Measurements from ENCODE around the gene GPANK1. TPM values are rescaled to one million over a fixed set of nuclear protein-coding genes. Genes with fewer than 3 reads are reported as not detected.

Gene GPANK1
- total RNA-seq = 13.4 and 15.3 TPM in 2 replicates

GRCh38 chr6:31664790-31665500 is at the start of gene GPANK1:
Gene GPANK1 (minus strand): TSS chr6:31664997. CDS start chr6:31664478, 519 bp downstream.

GRCh38 chr6:31706599-31706998 is 41.8 kb upstream of the GPANK1 start, which contains the start of gene LY6G6F:
Gene LY6G6F (plus strand): TSS chr6:31706866. CDS start chr6:31706907, 41 bp downstream.

GRCh38 chr6:31702819-31703716 is 38.3 kb upstream of the GPANK1 start, which contains the start of gene ABHD16A:
Gene ABHD16A (minus strand): TSS chr6:31703324. CDS start chr6:31703281, 43 bp downstream.

GRCh38 chr6:31680226-31681134 is 15.7 kb upstream of the GPANK1 start, which contains the start of gene LY6G5C:
Gene LY6G5C (minus strand): TSS chr6:31681067. CDS start chr6:31680373, 694 bp downstream.

GRCh38 chr6:31669676-31670075 is 4.9 kb upstream of the GPANK1 start, which contains the start of gene LY6G5B:
Gene LY6G5B (plus strand): TSS chr6:31669976. CDS start chr6:31670951, 975 bp downstream.

GRCh38 chr6:31665501-31666336 is 922 bp upstream of the GPANK1 start, which contains the start of gene CSNK2B:
Gene CSNK2B (plus strand): TSS chr6:31666080. CDS start chr6:31666832, 752 bp downstream.

GRCh38 chr6:31660381-31661261 is 4.2 kb downstream of the GPANK1 start, which contains the start of gene C6orf47:
Gene C6orf47 (minus strand): TSS chr6:31660778. CDS start chr6:31659947, 831 bp downstream.

GRCh38 chr6:31655349-31656237 is 9.2 kb downstream of the GPANK1 start, which contains the start of gene APOM:
Gene APOM (plus strand): TSS chr6:31655894. CDS start chr6:31655967, 73 bp downstream.

GRCh38 chr6:31620586-31621319 is 44.0 kb downstream of the GPANK1 start, which contains the start of gene PRRC2A:
Gene PRRC2A (plus strand): TSS chr6:31620715. CDS start chr6:31622790, 2,075 bp downstream.

GRCh38 chr6:31614684-31615578 is 49.9 kb downstream of the GPANK1 start, which contains the start of gene AIF1:
Gene AIF1 (plus strand): TSS chr6:31615234. CDS start chr6:31615330, 96 bp downstream.

Other genes with a start within 250 kb of the GPANK1 start
- gene MICB, start 166.9 kb downstream of the GPANK1 start, total RNA-seq = 3.9 and 12.6 TPM in 2 replicates
- not detected in 2 replicates for gene MCCD1, start 136.0 kb downstream of the GPANK1 start, total RNA-seq
- 197 and 272 TPM in 2 replicates for gene DDX39B, start 123.0 kb downstream of the GPANK1 start, total RNA-seq
- gene ATP6V1G2, start 118.4 kb downstream of the GPANK1 start, total RNA-seq = 2.7 and 7.2 TPM in 2 replicates
- 16.6 and 19.9 TPM in 2 replicates for gene NFKBIL1, start 117.4 kb downstream of the GPANK1 start, total RNA-seq
- gene LTA, start 92.7 kb downstream of the GPANK1 start, total RNA-seq = not detected in 2 replicates
- not detected in 2 replicates for gene TNF, start 89.4 kb downstream of the GPANK1 start, total RNA-seq
- gene LTB, start 82.6 kb downstream of the GPANK1 start, total RNA-seq = 0.17 TPM in 1 of 2 replicates, not detected in the other
- gene LST1, start 78.7 kb downstream of the GPANK1 start, total RNA-seq = not detected in 2 replicates
- not detected in 2 replicates for gene NCR3, start 72.0 kb downstream of the GPANK1 start, total RNA-seq
- gene AIF1, start 49.8 kb downstream of the GPANK1 start, total RNA-seq = 1.4 TPM in 1 of 2 replicates, not detected in the other
- gene PRRC2A, start 44.3 kb downstream of the GPANK1 start, total RNA-seq = 71.2 and 71.5 TPM in 2 replicates
- 164 and 183 TPM in 2 replicates for gene BAG6, start 12.3 kb downstream of the GPANK1 start, total RNA-seq
- 0.51 and 3.2 TPM in 2 replicates for gene APOM, start 9.1 kb downstream of the GPANK1 start, total RNA-seq
- 14.3 and 14.8 TPM in 2 replicates for gene C6orf47, start 4.2 kb downstream of the GPANK1 start, total RNA-seq
- gene CSNK2B, start 1.1 kb upstream of the GPANK1 start, total RNA-seq = 205 and 210 TPM in 2 replicates
- gene LY6G5B, start 5.0 kb upstream of the GPANK1 start, total RNA-seq = 1.0 and 1.2 TPM in 2 replicates
- 0.43 TPM in 1 of 2 replicates, not detected in the other for gene LY6G5C, start 16.1 kb upstream of the GPANK1 start, total RNA-seq
- 25.7 and 29.2 TPM in 2 replicates for gene ABHD16A, start 38.3 kb upstream of the GPANK1 start, total RNA-seq
- gene LY6G6F, start 41.9 kb upstream of the GPANK1 start, total RNA-seq = not detected in 2 replicates
- gene LY6G6D, start 50.4 kb upstream of the GPANK1 start, total RNA-seq = not detected in 2 replicates
- gene LY6G6C, start 56.7 kb upstream of the GPANK1 start, total RNA-seq = not detected in 2 replicates
- gene MPIG6B, start 58.4 kb upstream of the GPANK1 start, total RNA-seq = not detected in 2 replicates
- 70.2 and 88.5 TPM in 2 replicates for gene DDAH2, start 64.3 kb upstream of the GPANK1 start, total RNA-seq
- 266 and 364 TPM in 2 replicates for gene CLIC1, start 71.5 kb upstream of the GPANK1 start, total RNA-seq
- 4.2 and 4.7 TPM in 2 replicates for gene MSH5, start 75.0 kb upstream of the GPANK1 start, total RNA-seq
- 1.2 and 2.8 TPM in 2 replicates for gene SAPCD1, start 97.7 kb upstream of the GPANK1 start, total RNA-seq
- gene VWA7, start 112.3 kb upstream of the GPANK1 start, total RNA-seq = not detected in 2 replicates
- gene VARS1, start 130.8 kb upstream of the GPANK1 start, total RNA-seq = 44.9 and 47.3 TPM in 2 replicates
- 40.0 and 71.4 TPM in 2 replicates for gene LSM2, start 142.0 kb upstream of the GPANK1 start, total RNA-seq
- gene HSPA1L, start 150.3 kb upstream of the GPANK1 start, total RNA-seq = 0.12 and 0.34 TPM in 2 replicates
- 62.6 and 74.3 TPM in 2 replicates for gene HSPA1A, start 150.5 kb upstream of the GPANK1 start, total RNA-seq
- gene HSPA1B, start 162.7 kb upstream of the GPANK1 start, total RNA-seq = 94.5 and 110 TPM in 2 replicates
- 55.6 and 65.6 TPM in 2 replicates for gene NEU1, start 197.8 kb upstream of the GPANK1 start, total RNA-seq
- gene SLC44A4, start 214.0 kb upstream of the GPANK1 start, total RNA-seq = 0.51 TPM in 1 of 2 replicates, not detected in the other
- gene EHMT2, start 232.7 kb upstream of the GPANK1 start, total RNA-seq = 32.1 and 55.8 TPM in 2 replicates
- 2.6 and 4.9 TPM in 2 replicates for gene ZBTB12, start 237.1 kb upstream of the GPANK1 start, total RNA-seq

All from pericardium fibroblast (primary cell).